Measurements from ENCODE around the gene TRPM1.
"Not testable (repeated sequence)": the region's sequence is repeated elsewhere in the genome, so short reads cannot be mapped to it uniquely, and the experiment has no call there.

TRPM1 gene

GRCh38 chr15:31090766-31091165, 10.8 kb downstream of the TRPM1 start:
- DNase-seq (ENCODE audit: insufficient read length) (no peak), FAIRE-seq (no peak)
- TF ChIP-seq TAF1 (IDR thresholded peaks at IDR 0.05; ENCODE audit: borderline replicate concordance, low read depth, low read length): no peak
- no peak for TF ChIP-seq POLR2A (IDR thresholded peaks at IDR 0.05; ENCODE audit: low read depth, low read length)

- no peak for DNase-seq (ENCODE audit: insufficient read length)
- FAIRE-seq: no peak
- TF ChIP-seq POLR2AphosphoS5 (IDR thresholded peaks at IDR 0.05; ENCODE audit: low read depth, low read length) (no peak), POLR2A (IDR thresholded peaks at IDR 0.05; ENCODE audit: low read depth, low read length) (no peak), TAF1 (IDR thresholded peaks at IDR 0.05; ENCODE audit: borderline replicate concordance, low read depth, low read length) (no peak)
Measured at GRCh38 chr15:31089368-31090047, 12.0 kb downstream of the TRPM1 start.

DNA sequence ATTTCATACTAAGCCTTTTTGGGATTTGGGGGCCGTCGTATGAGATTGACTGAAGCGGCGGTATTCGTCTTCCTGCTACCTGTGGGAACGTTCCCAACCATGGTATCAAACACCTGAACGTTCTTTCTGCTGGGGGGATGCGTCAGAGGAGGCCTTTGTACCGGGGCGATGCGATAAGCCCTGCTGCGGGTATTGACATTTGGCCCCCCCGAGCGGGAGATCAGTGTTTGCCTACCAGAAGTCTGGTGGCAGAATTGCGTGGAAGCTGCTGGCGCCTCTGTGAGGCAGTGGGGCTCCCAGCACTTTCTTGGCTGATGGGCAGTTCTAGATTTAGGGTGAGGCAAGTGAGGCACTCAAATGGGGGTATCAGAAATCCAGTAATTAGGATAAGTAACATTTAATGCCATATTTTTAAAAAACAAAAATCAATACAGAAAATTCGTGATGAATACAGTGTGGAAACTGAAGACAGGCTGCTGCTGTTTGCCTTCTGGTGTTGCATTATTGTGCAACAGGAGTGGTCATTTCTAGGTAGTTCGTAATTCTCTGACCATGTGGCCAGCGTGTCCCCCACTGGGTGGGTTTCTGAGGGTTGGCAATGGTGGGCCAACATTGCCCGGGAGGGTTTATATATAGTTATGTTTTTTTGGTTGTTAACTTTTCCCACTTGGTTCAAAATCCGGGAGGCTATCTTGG, 12.7 kb downstream of the TRPM1 start:
- DNase-seq (ENCODE audit: insufficient read length) (no peak), FAIRE-seq (no peak)
- TF ChIP-seq TAF1 (IDR thresholded peaks at IDR 0.05; ENCODE audit: borderline replicate concordance, low read depth, low read length): no peak
- no peak for TF ChIP-seq POLR2A (IDR thresholded peaks at IDR 0.05; ENCODE audit: low read depth, low read length)
- no peak for TF ChIP-seq POLR2AphosphoS5 (IDR thresholded peaks at IDR 0.05; ENCODE audit: low read depth, low read length)

- DNase-seq (ENCODE audit: insufficient read length); FAIRE-seq: not testable (repeated sequence)
Measured at GRCh38 chr15:31088041-31088440, 13.5 kb downstream of the TRPM1 start.

GRCh38 chr15:31086344-31086743, 15.2 kb downstream of the TRPM1 start:
- DNase-seq (ENCODE audit: insufficient read length) (no peak), FAIRE-seq (no peak)

GRCh38 chr15:31085359-31085758, 16.2 kb downstream of the TRPM1 start:
- no peak for DNase-seq (ENCODE audit: insufficient read length)
- no peak for FAIRE-seq
- TF ChIP-seq TAF1 (IDR thresholded peaks at IDR 0.05; ENCODE audit: borderline replicate concordance, low read depth, low read length): no peak

More at GRCh38 chr15:31086344-31086743, 15.2 kb downstream of the TRPM1 start:
- no peak for TF ChIP-seq POLR2AphosphoS5 (IDR thresholded peaks at IDR 0.05; ENCODE audit: low read depth, low read length)
- TF ChIP-seq TAF1 (IDR thresholded peaks at IDR 0.05; ENCODE audit: borderline replicate concordance, low read depth, low read length): no peak
- no peak for TF ChIP-seq POLR2A (IDR thresholded peaks at IDR 0.05; ENCODE audit: low read depth, low read length)

- DNase-seq (ENCODE audit: insufficient read length) (no peak), FAIRE-seq (no peak)
- TF ChIP-seq POLR2A (IDR thresholded peaks at IDR 0.05; ENCODE audit: low read depth, low read length) (no peak), POLR2AphosphoS5 (IDR thresholded peaks at IDR 0.05; ENCODE audit: low read depth, low read length) (no peak), TAF1 (IDR thresholded peaks at IDR 0.05; ENCODE audit: borderline replicate concordance, low read depth, low read length) (no peak)
Measured at GRCh38 chr15:31084176-31084575, 17.3 kb downstream of the TRPM1 start.

DNA sequence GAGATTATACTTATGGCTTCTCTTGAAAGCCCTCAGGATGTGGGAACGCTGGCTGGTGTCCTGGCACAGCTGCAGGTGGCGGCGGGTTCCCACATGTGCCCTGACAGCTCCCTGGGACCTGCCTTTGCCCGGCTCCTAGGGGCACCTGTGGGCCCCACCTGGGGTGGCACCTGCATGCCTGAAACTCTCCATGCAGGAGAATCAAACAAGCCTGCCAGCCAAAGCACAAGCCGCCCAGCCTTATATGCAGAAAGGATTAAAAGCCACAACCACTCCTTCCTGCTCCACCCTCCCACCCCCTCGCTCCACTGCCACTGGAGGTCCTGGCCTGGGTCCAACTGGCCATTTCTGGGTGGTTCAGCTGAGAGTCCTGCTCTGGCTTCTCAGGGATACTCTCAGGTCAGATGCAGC, 18.1 kb downstream of the TRPM1 start:
- no peak for FAIRE-seq
- no peak for DNase-seq (ENCODE audit: insufficient read length)
- no peak for TF ChIP-seq TAF1 (IDR thresholded peaks at IDR 0.05; ENCODE audit: borderline replicate concordance, low read depth, low read length)
- no peak for TF ChIP-seq POLR2AphosphoS5 (IDR thresholded peaks at IDR 0.05; ENCODE audit: low read depth, low read length)
- TF ChIP-seq POLR2A (IDR thresholded peaks at IDR 0.05; ENCODE audit: low read depth, low read length): no peak

- FAIRE-seq: no peak
- no peak for TF ChIP-seq POLR2AphosphoS5 (IDR thresholded peaks at IDR 0.05; ENCODE audit: low read depth, low read length)
- no peak for TF ChIP-seq POLR2A (IDR thresholded peaks at IDR 0.05; ENCODE audit: low read depth, low read length)
- TF ChIP-seq TAF1 (IDR thresholded peaks at IDR 0.05; ENCODE audit: borderline replicate concordance, low read depth, low read length): no peak
- DNase-seq (ENCODE audit: insufficient read length): no peak
Measured at GRCh38 chr15:31082771-31083369, 18.7 kb downstream of the TRPM1 start.

- DNase-seq (ENCODE audit: insufficient read length): no peak
- no peak for FAIRE-seq
- no peak for TF ChIP-seq TAF1 (IDR thresholded peaks at IDR 0.05; ENCODE audit: borderline replicate concordance, low read depth, low read length)
- TF ChIP-seq POLR2AphosphoS5 (IDR thresholded peaks at IDR 0.05; ENCODE audit: low read depth, low read length): no peak
- TF ChIP-seq POLR2A (IDR thresholded peaks at IDR 0.05; ENCODE audit: low read depth, low read length): no peak
Measured at GRCh38 chr15:31081588-31082250, 19.8 kb downstream of the TRPM1 start.

- no peak for DNase-seq (ENCODE audit: insufficient read length)
- TF ChIP-seq POLR2A (IDR thresholded peaks at IDR 0.05; ENCODE audit: low read depth, low read length): no peak
- no peak for TF ChIP-seq TAF1 (IDR thresholded peaks at IDR 0.05; ENCODE audit: borderline replicate concordance, low read depth, low read length)
- no peak for TF ChIP-seq POLR2AphosphoS5 (IDR thresholded peaks at IDR 0.05; ENCODE audit: low read depth, low read length)
Measured at GRCh38 chr15:31081056-31081455, 20.5 kb downstream of the TRPM1 start.

GRCh38 chr15:31080591-31081014, 20.9 kb downstream of the TRPM1 start:
- TF ChIP-seq POLR2AphosphoS5 (IDR thresholded peaks at IDR 0.05; ENCODE audit: low read depth, low read length) (no peak), POLR2A (IDR thresholded peaks at IDR 0.05; ENCODE audit: low read depth, low read length) (no peak), TAF1 (IDR thresholded peaks at IDR 0.05; ENCODE audit: borderline replicate concordance, low read depth, low read length) (no peak)
- DNase-seq (ENCODE audit: insufficient read length) (no peak), FAIRE-seq (no peak)

More at GRCh38 chr15:31081056-31081455, 20.5 kb downstream of the TRPM1 start:
- FAIRE-seq: no peak
